ENCODE measurements around the gene NANOS3. TPM values are rescaled to one million over a fixed set of nuclear protein-coding genes. Genes with fewer than 3 reads are reported as not detected.

Gene NANOS3
- total RNA-seq, 1 donor from 2014 or later = not detected

DNA sequence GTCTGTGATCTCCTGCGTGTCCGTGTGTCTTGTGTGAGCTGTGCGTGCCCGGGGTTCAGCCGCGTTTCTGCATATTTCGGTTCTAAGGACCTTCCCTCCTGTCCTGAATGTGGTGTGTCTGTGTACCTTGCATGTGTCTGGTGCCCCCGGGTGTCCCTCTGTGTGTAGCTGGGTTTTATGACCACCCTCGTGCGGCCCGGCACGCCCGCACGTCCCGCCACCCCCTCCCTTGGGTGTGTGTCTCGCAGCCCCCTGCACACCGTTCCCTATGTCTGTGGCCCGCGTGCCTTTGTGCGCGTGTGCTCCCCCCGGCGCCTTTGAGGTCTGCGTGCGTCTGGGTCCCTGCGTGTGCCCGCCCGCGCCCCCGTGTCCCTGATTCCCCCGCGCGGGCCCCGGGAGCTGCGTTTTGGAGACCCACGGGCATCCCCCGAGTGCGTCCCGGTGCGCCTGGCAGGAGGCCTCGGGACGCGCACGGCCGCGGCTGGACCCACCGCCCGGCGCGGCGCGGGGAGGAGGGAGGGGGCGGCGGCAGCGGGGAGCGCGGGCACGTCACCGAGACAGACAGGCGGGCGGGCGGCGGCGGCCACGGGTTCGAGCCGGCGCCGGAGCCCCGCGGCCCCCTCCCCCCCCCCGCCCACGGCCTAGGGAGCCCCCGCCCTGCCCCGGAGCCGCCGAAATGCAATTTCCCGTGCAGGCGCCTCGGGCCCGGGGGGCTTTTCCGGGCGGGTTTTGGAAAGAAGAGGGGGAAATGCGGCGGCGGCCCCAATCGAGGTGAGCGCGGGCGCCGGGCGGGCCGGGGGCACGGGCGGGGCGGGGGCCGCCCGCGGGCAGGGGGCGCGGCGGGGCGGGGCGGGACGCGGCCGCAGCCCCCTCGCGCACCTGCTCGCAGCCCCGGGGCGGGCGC, 12.0 kb upstream of the NANOS3 start:
- no peak for DNase-seq (ENCODE audit: low read depth)

GRCh38 chr19:13865571-13866462, 11.1 kb upstream of the NANOS3 start:
- DNase-seq (ENCODE audit: low read depth) = no peak

DNA sequence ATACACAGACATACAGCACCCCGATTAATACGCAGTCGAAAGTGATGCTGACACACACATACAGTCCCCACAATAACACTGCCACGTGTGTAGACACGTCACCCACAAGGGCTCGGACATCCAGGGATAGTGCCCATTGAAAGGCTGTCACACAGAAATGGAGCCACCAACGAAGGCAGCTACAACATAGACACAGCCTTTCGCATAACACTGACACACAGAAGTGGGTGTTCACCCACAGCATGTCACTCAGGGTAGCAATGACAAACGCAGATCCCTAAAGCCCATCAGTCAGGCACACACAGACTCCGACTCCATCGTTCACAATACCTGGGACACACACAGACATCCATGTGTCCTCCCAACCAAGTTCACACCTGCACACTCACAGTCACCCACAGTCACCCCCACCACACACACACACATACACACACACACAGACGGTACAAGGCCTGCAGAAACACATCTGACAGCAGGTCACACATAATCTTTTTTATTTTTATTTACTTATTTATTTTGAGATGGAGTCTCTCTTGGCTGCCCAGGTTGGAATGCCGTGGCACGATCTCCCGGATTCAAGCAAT, 10.4 kb upstream of the NANOS3 start:
- no peak for DNase-seq (ENCODE audit: low read depth)

DNA sequence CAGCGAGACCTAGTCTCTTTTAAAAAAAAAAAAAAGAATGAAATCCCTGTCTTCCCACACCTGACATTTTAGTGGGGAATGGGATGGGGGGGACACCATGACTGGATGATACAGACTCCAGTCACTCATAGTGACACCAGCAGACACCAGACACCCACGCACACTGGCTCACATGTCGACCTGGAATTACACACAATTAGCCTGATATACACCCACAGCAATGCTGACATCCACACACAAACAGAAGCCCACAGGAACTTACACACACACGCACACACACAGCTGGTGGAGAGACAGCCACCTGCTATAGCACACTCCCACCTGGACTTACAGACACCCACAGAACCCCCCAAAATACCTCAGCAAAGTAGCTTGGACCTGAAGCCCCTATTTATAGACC, 8.3 kb upstream of the NANOS3 start:
- no peak for DNase-seq (ENCODE audit: low read depth)

DNA sequence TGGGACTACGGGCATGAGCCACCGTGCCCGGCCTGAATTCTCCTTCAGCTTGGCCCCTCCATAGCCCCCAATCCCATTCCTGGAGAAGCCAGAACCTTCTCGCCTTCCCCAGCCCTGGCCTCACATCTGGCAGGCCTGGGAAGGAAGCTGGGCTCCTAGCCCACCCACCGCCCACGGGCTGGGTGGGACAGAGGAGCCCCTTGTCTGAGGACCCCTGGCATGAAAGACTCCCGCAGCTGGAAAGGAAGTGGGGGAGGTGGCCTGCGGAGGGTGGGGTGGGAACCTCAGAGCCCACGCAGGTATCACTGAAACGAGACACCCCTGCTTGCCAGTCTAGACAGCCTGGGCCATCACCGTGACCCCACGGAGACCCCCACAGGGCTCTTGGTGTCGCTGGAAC, 7.7 kb upstream of the NANOS3 start:
- DNase-seq (ENCODE audit: low read depth) = no peak

DNA sequence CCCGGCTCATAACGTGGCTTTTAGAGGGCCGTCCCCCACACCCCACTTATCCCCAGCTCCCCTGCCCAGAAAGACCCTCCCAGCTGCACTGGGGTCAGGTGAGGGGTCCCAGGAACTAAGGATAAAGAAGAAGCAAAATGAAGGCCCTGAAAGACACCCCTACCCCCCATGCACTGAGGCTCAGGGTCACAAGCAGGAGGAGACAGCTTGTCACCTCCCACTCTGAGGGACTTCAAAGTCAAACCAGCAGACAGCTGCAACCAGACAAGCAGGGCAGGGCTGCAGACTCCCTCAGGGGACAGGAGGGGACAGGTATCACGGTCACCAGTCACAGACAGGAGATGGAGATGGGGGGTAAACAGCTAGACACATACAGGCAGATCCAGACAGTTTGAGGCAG, 6.1 kb upstream of the NANOS3 start:
- no peak for DNase-seq (ENCODE audit: low read depth)

DNA sequence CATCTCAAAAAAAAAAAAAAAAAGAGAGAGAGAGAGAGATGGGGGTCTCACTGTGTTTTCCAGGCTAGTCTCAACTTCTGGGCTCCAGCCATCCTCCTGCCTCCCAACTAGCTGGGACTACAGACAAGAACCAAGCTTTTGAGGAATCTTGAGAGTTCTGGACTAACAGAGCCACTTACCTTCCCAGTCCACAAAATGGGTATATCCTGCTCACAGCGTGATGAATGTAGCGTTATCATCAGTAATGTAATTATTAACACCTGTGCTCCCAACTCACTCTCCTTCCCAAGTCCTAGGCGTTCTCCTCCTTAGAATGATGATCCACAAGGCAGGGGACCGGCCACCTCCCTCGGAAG, 4.6 kb upstream of the NANOS3 start:
- no peak for DNase-seq (ENCODE audit: low read depth)

DNA sequence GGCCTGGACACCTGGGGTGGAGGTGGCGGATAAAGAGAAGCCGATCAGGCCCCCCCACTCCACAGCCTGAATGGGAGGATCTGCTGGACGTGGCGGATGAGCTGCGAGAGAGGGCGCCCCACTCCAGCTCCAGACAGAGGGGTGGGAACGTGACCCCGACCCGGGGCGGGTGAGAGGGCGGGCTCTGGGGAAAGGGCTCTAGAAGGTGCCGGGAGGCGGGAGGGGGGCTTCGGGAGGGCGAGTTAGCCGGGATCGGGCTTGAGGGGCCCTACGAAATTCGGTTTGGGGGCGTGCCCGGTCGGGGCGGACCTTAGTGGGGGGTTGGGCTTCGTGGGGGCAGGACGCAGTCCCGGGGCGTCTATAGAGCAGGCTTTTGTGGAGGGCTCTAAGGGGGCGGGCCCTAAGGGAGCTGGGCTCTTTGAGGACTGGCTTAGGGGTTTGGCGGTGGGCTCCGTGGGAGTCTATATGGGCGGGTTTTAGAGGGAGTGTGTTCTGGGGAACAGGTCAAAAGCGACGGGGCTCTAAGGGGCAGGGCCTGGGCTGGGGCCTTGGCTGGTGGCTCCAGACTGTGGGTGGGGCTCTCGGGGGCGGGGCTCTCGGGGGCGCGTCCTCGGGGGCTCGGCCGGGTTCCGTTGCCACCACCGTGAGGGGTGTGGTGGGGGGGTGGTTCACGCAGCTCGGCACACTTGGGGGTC, 4.1 kb upstream of the NANOS3 start:
- DNase-seq (ENCODE audit: low read depth) = no peak

DNA sequence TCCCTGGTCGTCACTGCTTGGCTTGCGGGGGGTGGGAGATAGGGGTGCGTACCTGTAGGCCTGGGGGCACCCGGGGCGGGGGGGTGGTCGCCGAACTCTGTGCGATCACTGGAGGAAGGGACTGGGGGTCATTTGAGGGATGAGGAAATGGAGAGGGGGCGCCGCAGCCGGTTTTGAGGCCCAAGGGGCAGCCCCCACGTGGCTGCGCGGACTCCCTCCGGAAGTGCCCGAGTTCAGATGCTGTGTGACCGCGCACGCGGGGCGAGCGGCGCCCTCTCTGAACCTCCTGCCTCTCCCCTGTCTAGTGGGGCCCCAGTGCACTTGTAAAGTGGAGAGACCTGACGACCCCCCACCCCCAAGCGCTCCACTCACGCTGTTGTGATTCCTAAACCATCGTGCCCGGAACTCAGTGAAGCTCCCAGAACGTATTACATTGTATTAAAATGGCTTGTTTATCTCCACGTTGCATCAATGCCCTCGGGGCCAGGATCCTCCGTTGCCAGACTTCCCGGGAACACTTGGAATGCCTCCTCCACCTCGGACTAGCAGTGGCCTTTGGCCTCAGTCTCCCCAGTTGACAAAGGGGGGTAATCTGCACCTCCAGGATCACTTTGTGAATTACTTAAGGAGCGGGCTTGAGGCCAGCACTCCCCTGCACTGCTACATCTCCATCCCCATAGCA, 3.0 kb upstream of the NANOS3 start:
- DNase-seq (ENCODE audit: low read depth) = no peak

GRCh38 chr19:13875824-13876223, 1.1 kb upstream of the NANOS3 start:
- DNase-seq (ENCODE audit: low read depth) = no peak

- no peak for DNase-seq (ENCODE audit: low read depth)
Observed at GRCh38 chr19:13877303-13877702, 369 bp downstream of the NANOS3 start.

GRCh38 chr19:13880059-13881043, 3.4 kb downstream of the NANOS3 start:
- peak; percentile 88 for DNase-seq (ENCODE audit: low read depth)

DNA sequence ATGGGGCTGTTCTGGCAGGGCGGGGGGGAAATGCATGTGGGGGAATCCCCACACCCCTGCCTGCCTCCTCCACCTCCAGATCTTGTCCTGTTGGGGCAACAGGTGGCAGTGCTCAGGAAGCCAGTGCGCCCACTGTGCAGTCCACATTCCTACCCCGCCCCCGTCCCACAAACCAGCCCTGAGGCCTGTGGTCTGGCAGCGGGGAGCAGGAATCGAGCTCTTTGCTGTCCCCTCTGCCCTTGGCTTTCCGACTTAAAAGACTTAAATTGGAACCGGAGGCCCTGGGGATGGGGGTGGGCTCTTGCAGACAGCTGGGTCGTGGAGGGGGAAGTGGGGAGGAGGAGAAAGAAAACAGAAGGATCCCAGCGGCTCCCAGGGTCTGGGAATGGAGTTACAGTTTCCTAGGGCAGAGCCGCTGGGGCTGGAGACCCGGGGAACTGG, 4.3 kb downstream of the NANOS3 start:
- no peak for DNase-seq (ENCODE audit: low read depth)

- DNase-seq (ENCODE audit: low read depth) = no peak
Observed at GRCh38 chr19:13881692-13882418, 4.9 kb downstream of the NANOS3 start.

GRCh38 chr19:13882419-13882795, 5.5 kb downstream of the NANOS3 start:
- DNase-seq (ENCODE audit: low read depth) = no peak

DNA sequence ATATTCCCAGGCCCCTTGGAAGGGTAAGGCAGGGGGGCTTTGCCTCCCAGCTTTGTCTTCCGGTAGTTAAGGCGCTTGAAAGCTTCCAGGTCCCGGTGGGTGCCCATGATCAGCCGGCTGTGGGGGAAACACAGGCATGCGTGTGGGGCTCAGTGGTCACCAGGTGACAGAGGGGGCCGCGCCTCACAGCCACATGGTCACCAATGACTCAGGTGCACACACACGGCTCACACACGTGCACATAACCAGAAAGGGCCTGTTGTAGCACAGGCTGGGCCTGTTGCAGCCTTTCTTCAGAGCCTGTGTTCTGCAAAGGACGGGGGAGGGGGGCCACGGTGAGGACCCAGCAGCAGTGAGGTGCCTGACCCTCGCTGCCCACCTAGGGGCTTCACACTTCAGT, 5.9 kb downstream of the NANOS3 start:
- no peak for DNase-seq (ENCODE audit: low read depth)

DNA sequence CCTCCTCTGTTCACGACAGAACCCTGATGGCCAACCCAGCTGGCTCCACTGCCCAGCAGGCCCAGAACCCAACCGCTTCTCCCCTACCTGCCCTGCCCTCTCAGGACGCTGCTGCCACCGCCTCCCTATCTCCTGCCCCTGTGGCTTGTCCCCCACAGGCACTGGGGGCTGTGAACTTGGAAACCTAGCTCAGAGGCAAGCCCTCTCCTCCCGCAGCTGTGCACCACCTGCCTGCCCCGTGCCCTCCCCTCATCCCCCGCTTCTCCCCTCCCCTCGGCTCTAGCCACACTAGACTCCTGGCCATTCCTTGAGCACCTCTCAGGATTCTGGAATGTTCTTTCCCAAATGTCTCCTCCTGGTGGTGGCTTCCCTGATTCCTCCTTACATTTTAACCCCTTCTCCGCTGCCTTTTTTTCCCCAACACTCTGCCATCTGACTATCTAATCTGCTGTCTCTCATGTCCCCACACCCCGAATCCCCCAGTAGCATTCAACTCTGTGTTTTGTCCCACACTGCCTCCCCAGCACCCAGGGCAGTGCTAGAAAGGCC, 6.7 kb downstream of the NANOS3 start:
- DNase-seq (ENCODE audit: low read depth) = no peak

GRCh38 chr19:13884726-13885591, 8.0 kb downstream of the NANOS3 start:
- DNase-seq (ENCODE audit: low read depth) = no peak
